Pancreas (tissue), 10 donors: Measurements from ENCODE around the gene EXOC8. TPM values are rescaled to one million over a fixed set of nuclear protein-coding genes. Genes with fewer than 3 reads are reported as not detected.

Experiments used
- ATAC-seq, 4 donors: fragments of 200-7000 bp; cut with Tn5 transposase; one replicate each; pipeline versions ENCODE4 v1.8.0 to v1.9.1; 2020; ENCODE audit warnings: mild to moderate bottlenecking in 4 of 4, moderate library complexity in 4 of 4
- DNase-seq, 6 donors: peaks; one replicate each; pipeline ENCODE4 v3.0.0-alpha.2; 2020
- FAIRE-seq: peaks from 2 replicates; lab custom pipeline; 2012; peaks lifted over from hg19 to GRCh38; lab: Jason Lieb, UNC
- H3K27ac ChIP-seq, 4 donors: fragments of 200-600 bp; sonication (generic); 1 replicate in 3 of 4; 2 replicates in 1 of 4; pipeline versions ENCODE4 v1.5.0 to v1.8.0; 2020
- H3K27me3 ChIP-seq, 4 donors: fragments of 200-600 bp; one replicate each; pipeline ENCODE4 v1.8.0; 2021
- H3K36me3 ChIP-seq, 3 donors: fragments of 200-600 bp; sonication (generic) in 1 of 3; one replicate each; pipeline versions ENCODE4 v1.5.0 to v1.8.0; 2020 to 2021
- H3K4me1 ChIP-seq, 3 donors: fragments of 200-600 bp; one replicate each; pipeline ENCODE4 v1.8.0; 2021
- H3K4me3 ChIP-seq, 4 donors: fragments of 200-600 bp; sonication (generic) in 2 of 4; one replicate each; pipeline versions ENCODE4 v1.5.0 to v1.8.0; 2020 to 2021
- H3K9me3 ChIP-seq, 4 donors: fragments of 200-600 bp; one replicate each; pipeline ENCODE4 v1.8.0; 2021
- CTCF ChIP-seq, 4 donors: fragments of 200-600 bp; sonication (generic) in 3 of 4; IDR thresholded peaks; one replicate each; pipeline versions ENCODE4 v1.5.0 to v1.8.0; 2021; ENCODE audit warnings: antibody characterized with exemption in 4 of 4
- WGBS, 2 donors: extraction: QIAGEN DNeasy Blood & Tissue Kit; methylation state at CpG; one replicate each; pipeline ENCODE4 v1.1.7; 2013; 5-methylcytosine and 5-hydroxymethylcytosine counted together
- intact Hi-C, 3 donors: fragments of 100-400 bp; cut with DNase I; formaldehyde crosslinking; loops; one replicate each; pipeline versions ENCODE4 v1.11.1 to v1.14.2; 2022
- polyA plus RNA-seq, 2 donors: library from polyadenylated mRNA; stranded (reverse); fragments of 200-250 nt; gene quantifications; one replicate each; pipeline ENCODE4 v1.2.3, GENCODE V29; 2013
- total RNA-seq, 6 donors: library from RNA; stranded (reverse); fragmentation: NEBNext Ultra II Directional in 4 of 6; extraction: Animal tissue kit (Norgen Biotek cat#: 25700) in 4 of 6; gene quantifications; one replicate each; pipeline versions ENCODE4 v1.2.1 to v1.2.4, GENCODE V29; 2021 to 2023
- donor health status: healthy with polysubstance abuse.
- donor health status: DM: no; HTN: no; CAD: no; lungs with moderate emphysema.
- donor health status: DM: no; HTN: no; CAD: no.
- donor health status: control.
- donor health status: control.
- donor health status: Bipolar disorder and iron deficiency.
- donor health status: DM: yes; HTN: yes; CAD: no.
- donor health status: DM: no; HTN: no; CAD: no.
- donor health status: DM: no; HTN: no; CAD: no.
- donor health status: DM: yes; HTN: yes; CAD: no.

Gene EXOC8
- total and polyA plus RNA-seq, 8 donors, result 2.4 to 8.5 (median 6.2) TPM

GRCh38 chr1:231317306-231318014 is 20.2 kb downstream of the EXOC8 start:
- intact Hi-C loops, result no loop called here
- 93% methylated on average over 42 to 44 of the region's 44 CpGs for WGBS, 2 donors
- FAIRE-seq (no peak), DNase-seq (no peak), ATAC-seq (no peak)
- H3K4me3 ChIP-seq, result no peak overlapping the region
- H3K4me1 ChIP-seq, result no peaks in the 10 kb centered on the region
- H3K36me3 ChIP-seq, result no peaks in the 10 kb centered on the region
- no peaks in the 10 kb centered on the region for H3K9me3 ChIP-seq
- no peaks in the 10 kb centered on the region for H3K27me3 ChIP-seq
- no peak for TF ChIP-seq CTCF (IDR thresholded peaks at IDR 0.05)
- no peak overlapping the region for H3K27ac ChIP-seq

- Histone ChIP-seq H3K9me3 (no peaks in the 10 kb centered on the region), H3K27me3 (no peaks in the 10 kb centered on the region), H3K27ac (no peak overlapping the region), H3K4me1 (no peaks in the 10 kb centered on the region), H3K36me3 (no peaks in the 10 kb centered on the region), H3K4me3 (no peak overlapping the region)
- 35 to 50% methylated on average over 10 to 11 of the region's 11 CpGs for WGBS, 2 donors
- peak in 3 of 4 donors; percentile 76 to 83 (median 78) for ATAC-seq
- TF ChIP-seq CTCF (IDR thresholded peaks at IDR 0.05), result peak; percentile 11 to 42 (median 22)
- peak in 4 of 6 donors; percentile 13 to 73 (median 30) for DNase-seq
- no peak for FAIRE-seq
- intact Hi-C loops, result no loop called here
Observed at GRCh38 chr1:231315887-231316286, 21.8 kb downstream of the EXOC8 start.

- Histone ChIP-seq H3K27me3 (no peaks in the 10 kb centered on the region), H3K36me3 (no peaks in the 10 kb centered on the region), H3K27ac (no peak overlapping the region), H3K4me3 (no peak overlapping the region), H3K4me1 (no peaks in the 10 kb centered on the region), H3K9me3 (no peaks in the 10 kb centered on the region)
- 70 to 87% methylated on average over 4 of the region's 4 CpGs for WGBS, 2 donors
- DNase-seq, result no peak
- TF ChIP-seq CTCF (IDR thresholded peaks at IDR 0.05), result no peak
- intact Hi-C loops, result no loop called here
- no peak for ATAC-seq
- FAIRE-seq, result no peak
Observed at GRCh38 chr1:231313661-231314060, 24.0 kb downstream of the EXOC8 start.

- TF ChIP-seq CTCF (IDR thresholded peaks at IDR 0.05), result no peak
- no peak overlapping the region for H3K4me3 ChIP-seq
- H3K9me3 ChIP-seq, result no peaks in the 10 kb centered on the region
- ATAC-seq (no peak), FAIRE-seq (no peak), DNase-seq (no peak)
- H3K4me1 ChIP-seq, result no peaks in the 10 kb centered on the region
- no peak overlapping the region for H3K27ac ChIP-seq
- 90 to 94% methylated on average over 5 of the region's 5 CpGs for WGBS, 2 donors
- no peaks in the 10 kb centered on the region for H3K36me3 ChIP-seq
- no peaks in the 10 kb centered on the region for H3K27me3 ChIP-seq
- intact Hi-C loops, result no loop called here
Observed at GRCh38 chr1:231312432-231312788, 25.2 kb downstream of the EXOC8 start.

- intact Hi-C loops, result no loop called here
- H3K36me3 ChIP-seq, result no peaks in the 10 kb centered on the region
- ATAC-seq, result no peak
- H3K27me3 ChIP-seq, result no peaks in the 10 kb centered on the region
- no peaks in the 10 kb centered on the region for H3K9me3 ChIP-seq
- no peak overlapping the region for H3K27ac ChIP-seq
- DNase-seq, result no peak
- WGBS, 2 donors, result 73 to 77% methylated on average over 8 of the region's 8 CpGs
- no peak overlapping the region for H3K4me3 ChIP-seq
- TF ChIP-seq CTCF (IDR thresholded peaks at IDR 0.05), result no peak
- FAIRE-seq, result no peak
- no peaks in the 10 kb centered on the region for H3K4me1 ChIP-seq
Observed at GRCh38 chr1:231311720-231312431, 25.8 kb downstream of the EXOC8 start.
